ENCODE data around the gene CCNQ.

Gene CCNQ

GRCh38 chrX:153636716-153637115 lies 37.8 kb upstream of the CCNQ start:
- DNase-seq = no peak

DNA sequence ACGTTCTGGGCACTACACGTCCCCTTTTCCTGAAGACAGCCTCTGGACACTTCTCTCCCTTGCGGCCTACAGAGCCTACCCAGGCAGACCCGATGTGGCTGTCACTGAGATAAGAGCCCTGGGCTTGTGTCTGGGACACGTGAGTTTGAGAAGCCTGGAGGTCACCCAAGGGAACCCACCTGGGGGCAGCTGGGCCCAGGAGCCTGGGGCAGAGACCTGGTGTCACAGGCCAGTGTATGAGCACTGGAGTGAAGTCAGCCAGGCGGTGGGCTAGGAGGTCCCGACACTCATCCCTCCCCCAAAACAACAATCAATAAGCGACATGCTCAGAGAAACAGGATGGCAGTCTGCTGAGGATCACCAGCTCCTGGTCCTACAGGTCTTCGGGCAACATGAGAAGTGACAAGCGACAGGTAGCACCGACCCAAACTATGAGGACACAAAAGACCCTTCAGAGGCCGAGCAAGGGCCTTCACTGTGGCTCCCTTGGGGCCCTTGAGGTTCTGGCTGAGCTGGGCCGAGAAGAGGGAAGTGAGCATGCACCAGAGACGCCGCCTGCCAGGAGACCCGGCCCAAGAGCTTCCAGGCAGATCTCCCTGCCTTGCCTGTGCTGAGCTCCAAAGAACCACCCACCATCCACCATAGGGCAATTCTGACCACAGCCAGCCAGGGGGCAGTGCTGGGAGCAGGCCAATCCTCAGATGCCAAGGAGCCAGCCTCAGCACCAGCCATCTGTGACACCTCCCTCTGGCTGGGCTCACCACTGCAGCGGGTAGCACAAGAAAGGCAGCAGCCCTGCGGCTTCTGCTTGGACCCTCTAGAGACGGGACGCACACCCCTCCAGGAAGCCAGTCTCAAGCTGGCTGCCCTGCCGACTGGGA lies 37.1 kb upstream of the CCNQ start:
- DNase-seq = no peak

DNA sequence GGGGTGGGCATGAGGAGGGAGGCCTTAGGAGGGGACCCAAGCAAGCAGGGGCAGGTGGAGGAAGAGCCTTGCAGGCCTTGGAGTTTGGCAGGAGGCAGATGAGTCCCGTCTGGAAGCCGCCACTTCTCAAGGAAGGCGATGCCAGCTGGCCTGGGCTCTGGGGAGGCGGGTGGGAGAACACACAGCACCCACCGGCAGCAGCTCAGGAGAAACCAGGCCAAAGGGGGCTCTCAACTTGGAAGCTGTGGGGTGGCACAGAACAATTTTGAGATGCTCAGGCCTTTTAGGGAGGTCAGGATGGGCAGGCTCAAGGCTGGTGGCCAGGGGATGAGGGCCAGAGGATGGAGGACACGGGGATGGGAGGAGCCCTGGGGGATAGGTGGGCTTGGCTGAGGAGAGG lies 36.4 kb upstream of the CCNQ start:
- DNase-seq = no peak

GRCh38 chrX:153634832-153635231 lies 35.9 kb upstream of the CCNQ start:
- DNase-seq = no peak

DNA sequence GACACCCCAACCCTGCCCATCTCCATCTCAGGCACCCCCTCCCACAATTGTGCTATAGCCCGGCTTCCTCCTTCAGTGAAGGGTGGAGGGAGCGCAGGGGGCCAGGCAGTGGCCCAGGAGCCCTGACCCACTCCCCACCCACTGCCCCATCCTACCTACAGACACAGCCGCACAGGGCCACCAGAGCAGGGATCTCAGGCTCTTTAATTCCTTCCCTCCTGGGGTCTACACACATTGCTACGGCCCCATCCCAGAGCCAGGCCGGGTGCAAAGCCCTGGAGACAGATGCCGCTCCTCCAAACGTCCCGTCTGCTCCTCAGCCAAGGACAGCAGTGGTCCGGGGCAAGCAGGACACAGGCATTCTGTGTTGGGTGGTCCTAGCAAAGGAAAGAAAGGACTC lies 35.3 kb upstream of the CCNQ start:
- DNase-seq = no peak

GRCh38 chrX:153633607-153634180 lies 34.8 kb upstream of the CCNQ start:
- DNase-seq = no peak

DNA sequence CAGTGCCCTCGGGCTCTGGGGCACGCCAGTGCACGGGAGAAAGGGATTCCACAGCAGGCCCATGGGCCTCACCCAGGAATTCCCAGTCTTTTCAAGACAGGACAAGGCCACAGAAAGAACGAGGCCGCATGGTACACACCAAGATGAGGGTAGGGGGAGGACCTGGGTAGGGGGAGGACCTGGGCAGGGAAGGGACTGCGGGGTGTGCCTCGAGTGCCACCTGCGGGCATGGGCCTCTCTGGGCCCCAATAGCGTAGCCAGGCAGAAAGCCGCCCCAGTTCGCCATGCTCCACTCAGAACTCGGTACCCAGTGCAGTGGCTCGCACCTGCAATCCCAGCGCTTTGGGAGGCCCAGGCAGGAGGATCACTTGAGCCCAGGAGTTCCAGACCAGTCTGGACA lies 34.1 kb upstream of the CCNQ start:
- DNase-seq = no peak

DNA sequence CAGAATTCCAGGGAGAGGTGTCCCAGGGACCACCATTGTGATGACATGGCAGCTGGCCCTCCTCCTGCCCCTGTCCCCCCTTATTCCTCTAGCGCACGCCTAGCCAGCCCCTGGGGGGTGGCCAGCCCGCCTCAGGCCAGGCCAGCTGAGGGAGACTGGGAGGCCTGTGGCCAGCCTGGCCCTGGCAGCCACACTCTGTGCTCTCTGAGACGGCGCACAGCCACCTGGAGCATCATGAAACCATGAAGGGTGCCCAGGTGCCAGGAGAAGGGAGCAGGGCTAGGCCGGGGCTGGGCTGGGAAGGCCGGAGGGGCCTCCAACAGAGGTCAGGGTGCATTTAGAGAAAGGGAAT lies 33.6 kb upstream of the CCNQ start:
- DNase-seq = no peak

GRCh38 chrX:153631907-153632594 lies 33.1 kb upstream of the CCNQ start:
- no peak for DNase-seq

GRCh38 chrX:153631346-153631745 lies 32.4 kb upstream of the CCNQ start:
- no peak for DNase-seq

- no peak for DNase-seq
These were observed 29.7 kb upstream of the CCNQ start for GRCh38 chrX:153628665-153629064.

DNA sequence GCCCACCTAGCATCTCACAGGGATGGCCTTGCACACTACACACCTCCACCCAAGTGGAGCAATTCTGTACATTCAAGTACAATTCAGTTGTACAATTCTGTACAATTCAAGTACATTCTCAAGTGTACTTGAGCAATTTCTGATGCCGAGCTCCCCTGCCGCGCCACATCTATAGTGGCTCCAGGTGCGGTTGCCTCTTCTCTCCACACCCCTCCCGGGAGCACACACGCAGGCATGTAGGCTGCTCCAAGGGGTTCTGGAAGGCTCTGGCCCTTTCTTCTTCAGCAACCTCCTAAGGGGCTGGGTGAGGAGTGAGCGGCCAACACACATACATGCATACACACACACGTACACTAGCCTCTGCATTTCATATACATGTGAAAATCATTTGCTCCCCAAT lies 29.2 kb upstream of the CCNQ start:
- DNase-seq = no peak

DNA sequence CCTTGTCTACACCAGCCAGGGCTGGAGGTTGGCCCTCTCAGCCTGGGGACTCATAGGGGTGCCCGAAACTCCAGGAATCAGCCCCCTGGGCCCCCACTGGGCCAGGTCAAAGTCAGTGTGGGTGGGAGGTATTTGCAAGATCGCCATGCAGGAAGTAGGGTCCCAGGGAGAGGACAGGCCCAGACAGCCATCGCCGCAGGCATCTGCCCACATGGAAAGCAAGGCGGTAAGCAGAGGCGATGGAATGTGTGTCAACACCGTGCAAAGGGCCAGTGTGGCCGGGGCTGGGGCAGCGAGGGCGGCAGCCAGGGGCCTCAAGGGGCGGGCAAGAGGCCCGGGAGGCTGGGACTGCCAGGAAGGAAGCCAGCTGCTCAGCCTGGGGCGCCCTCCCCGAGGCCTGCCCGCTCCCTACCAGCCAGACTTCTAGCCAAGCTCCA lies 28.8 kb upstream of the CCNQ start:
- DNase-seq = no peak

GRCh38 chrX:153626863-153627674 lies 28.1 kb upstream of the CCNQ start:
- no peak for DNase-seq

GRCh38 chrX:153626025-153626633 lies 27.2 kb upstream of the CCNQ start:
- DNase-seq = no peak

DNA sequence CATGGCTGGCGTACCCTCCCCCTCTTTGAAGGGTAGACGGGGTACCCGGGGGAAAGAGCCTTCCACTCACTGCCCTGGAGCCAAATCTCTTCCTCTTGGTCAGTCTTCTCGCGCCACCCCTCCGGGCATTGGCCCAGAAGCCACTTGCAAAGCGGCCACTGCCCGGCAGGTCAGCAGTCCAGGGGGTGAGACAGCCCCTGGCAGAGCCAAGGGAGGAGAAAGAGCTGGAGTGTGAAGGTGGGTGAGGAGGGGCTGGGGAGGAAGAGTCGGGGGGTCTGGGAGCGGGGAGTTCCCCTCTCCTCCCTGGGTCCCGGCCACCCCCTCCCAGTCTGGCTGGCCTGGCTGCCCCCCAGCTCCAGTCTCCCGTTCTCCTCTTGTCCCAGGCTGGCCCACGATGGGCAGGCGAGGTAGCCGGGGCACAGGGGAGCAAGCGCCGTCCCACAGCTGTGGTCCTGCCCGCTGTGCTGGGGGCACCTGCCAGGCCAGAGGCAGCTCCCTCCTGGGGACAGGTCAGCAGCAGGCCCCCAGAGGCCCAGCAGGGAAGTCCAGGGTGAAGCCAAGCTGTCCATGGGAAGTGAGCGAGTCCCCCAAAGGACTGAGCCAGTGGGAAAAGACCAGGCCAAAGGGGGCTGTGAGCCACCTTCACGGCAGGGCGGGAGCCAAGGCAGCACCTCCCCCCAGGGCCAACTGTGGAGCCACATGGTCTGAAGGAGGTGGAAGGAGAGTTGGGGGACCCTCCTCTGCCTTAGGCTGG lies 26.5 kb upstream of the CCNQ start:
- no peak for DNase-seq

- no peak for DNase-seq
These were observed 25.5 kb upstream of the CCNQ start for GRCh38 chrX:153624196-153625091.

DNA sequence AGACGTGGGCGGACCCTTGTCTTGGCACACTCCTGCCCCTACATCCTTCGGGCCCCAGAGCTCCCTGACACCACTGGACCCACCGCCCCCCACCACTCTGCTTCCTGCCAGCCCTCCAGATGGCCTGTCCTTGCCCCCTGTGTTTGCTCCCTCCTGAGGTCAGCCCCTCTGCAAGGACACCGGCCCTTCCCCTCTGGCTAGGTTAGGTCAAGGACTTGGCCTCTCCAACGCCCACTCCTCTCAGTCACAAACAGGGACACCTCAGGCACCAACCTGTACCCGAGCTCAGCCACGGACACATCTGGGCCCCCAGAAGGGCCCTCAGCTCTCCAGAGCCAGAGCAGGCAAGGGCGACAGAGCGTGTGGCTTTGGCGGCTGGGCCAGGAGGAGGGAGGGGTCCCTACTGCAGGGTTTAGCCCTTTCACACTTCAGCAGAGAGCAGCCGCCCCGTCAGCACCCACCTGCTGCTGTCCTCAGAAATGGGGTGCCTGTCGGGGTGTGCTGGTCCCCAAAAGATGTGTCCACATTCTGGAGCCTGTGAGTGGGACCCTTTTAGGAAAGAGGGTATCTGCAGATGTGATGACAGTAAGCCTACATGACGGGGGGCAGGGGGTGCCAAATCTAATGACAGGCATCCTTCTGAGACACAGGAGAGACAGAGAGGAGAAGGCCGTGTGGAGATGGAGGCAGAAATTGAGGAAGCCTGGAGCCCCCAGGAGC lies 24.5 kb upstream of the CCNQ start:
- DNase-seq = no peak

GRCh38 chrX:153622661-153623309 lies 23.8 kb upstream of the CCNQ start:
- no peak for DNase-seq
